ENCODE measurements around the gene NKX1-2.

GRCh38 chr10:124418726-124419501 is 30.9 kb downstream of the NKX1-2 start, which contains the start of gene OAT:
- 0 out of 2 replicates have a peak, but pooled peaks have one; percentile 21 for TF ChIP-seq CTCF (conservative IDR thresholded peaks at IDR 0.05; ENCODE audit: low read depth, low read length)
- TF ChIP-seq EZH2phosphoT487 (IDR thresholded peaks at IDR 0.05; ENCODE audit: borderline replicate concordance, low read length), result no peak
